GM08714 (cell line): ENCODE measurements around the gene ERC1.
"Not testable (repeated sequence)": the region's sequence is repeated elsewhere in the genome, so short reads cannot be mapped to it uniquely, and the experiment has no call there.

Source experiments
- H3K4me3 ChIP-seq: fragments of 200-500 bp; sonication (Bioruptor generic); 2 replicates; pipeline ENCODE4 v1.5.1; 2014; ENCODE audit warnings: mild to moderate bottlenecking, low read length, inconsistent platforms
- ZNF274 ChIP-seq: IDR thresholded peaks from 2 replicates; pipeline ENCODE4 v1.6.1; 2012; ENCODE audit warnings: mild to moderate bottlenecking, low read depth, low read length

ERC1 gene

GRCh38 chr12:998020-998874, 7.2 kb downstream of the ERC1 start:
- peak overlapping the region; percentile 14; the same call in 1 of the 2 replicates for H3K4me3 ChIP-seq
- TF ChIP-seq ZNF274 = no peak

- not testable (repeated sequence) for H3K4me3 ChIP-seq
Measured at GRCh38 chr12:999736-1000135, 8.7 kb downstream of the ERC1 start.

GRCh38 chr12:1001507-1001906, 10.5 kb downstream of the ERC1 start:
- TF ChIP-seq ZNF274 = no peak
- no peak overlapping the region for H3K4me3 ChIP-seq

GRCh38 chr12:1003600-1004271, 12.7 kb downstream of the ERC1 start:
- H3K4me3 ChIP-seq = no peak overlapping the region
- TF ChIP-seq ZNF274 = no peak

GRCh38 chr12:1006255-1006654, 15.2 kb downstream of the ERC1 start:
- no peak overlapping the region for H3K4me3 ChIP-seq
- TF ChIP-seq ZNF274 = no peak

- TF ChIP-seq ZNF274 = no peak
- H3K4me3 ChIP-seq = no peak overlapping the region
Measured at GRCh38 chr12:1007276-1007675, 16.3 kb downstream of the ERC1 start.

- no peak overlapping the region for H3K4me3 ChIP-seq
- no peak for TF ChIP-seq ZNF274
Measured at GRCh38 chr12:1007994-1008393, 17.0 kb downstream of the ERC1 start.

- H3K4me3 ChIP-seq = no peak overlapping the region
- no peak for TF ChIP-seq ZNF274
Measured at GRCh38 chr12:1011091-1011490, 20.1 kb downstream of the ERC1 start.

- no peak overlapping the region for H3K4me3 ChIP-seq
- TF ChIP-seq ZNF274 = no peak
Measured at GRCh38 chr12:1013618-1014489, 22.8 kb downstream of the ERC1 start.

- no peak for TF ChIP-seq ZNF274
- no peak overlapping the region for H3K4me3 ChIP-seq
Measured at GRCh38 chr12:1019283-1019682, 28.3 kb downstream of the ERC1 start.

- H3K4me3 ChIP-seq = no peak overlapping the region
- TF ChIP-seq ZNF274 = no peak
Measured at GRCh38 chr12:1020389-1020788, 29.4 kb downstream of the ERC1 start.

- no peak for TF ChIP-seq ZNF274
Measured at GRCh38 chr12:1022032-1022970, 31.3 kb downstream of the ERC1 start.

GRCh38 chr12:1030779-1031178, 39.8 kb downstream of the ERC1 start:
- TF ChIP-seq ZNF274 = no peak
- no peak overlapping the region for H3K4me3 ChIP-seq

More at GRCh38 chr12:1022032-1022970, 31.3 kb downstream of the ERC1 start:
- H3K4me3 ChIP-seq = no peak overlapping the region

- TF ChIP-seq ZNF274 = no peak
- no peak overlapping the region for H3K4me3 ChIP-seq
Measured at GRCh38 chr12:1034243-1034642, 43.2 kb downstream of the ERC1 start.
